GM20431 (cell line): ENCODE results near the gene AKAP6.

ENCODE experiments used
- in situ Hi-C: fragments of 300-500 bp; cut with MseI, MboI; formaldehyde crosslinking; loops from one replicate; pipeline ENCODE4 v1.15.0; 2020; ENCODE audit warnings: low sequenced_read_pairs; ENCODE audit not compliant: unreplicated experiment

The AKAP6 gene

DNA sequence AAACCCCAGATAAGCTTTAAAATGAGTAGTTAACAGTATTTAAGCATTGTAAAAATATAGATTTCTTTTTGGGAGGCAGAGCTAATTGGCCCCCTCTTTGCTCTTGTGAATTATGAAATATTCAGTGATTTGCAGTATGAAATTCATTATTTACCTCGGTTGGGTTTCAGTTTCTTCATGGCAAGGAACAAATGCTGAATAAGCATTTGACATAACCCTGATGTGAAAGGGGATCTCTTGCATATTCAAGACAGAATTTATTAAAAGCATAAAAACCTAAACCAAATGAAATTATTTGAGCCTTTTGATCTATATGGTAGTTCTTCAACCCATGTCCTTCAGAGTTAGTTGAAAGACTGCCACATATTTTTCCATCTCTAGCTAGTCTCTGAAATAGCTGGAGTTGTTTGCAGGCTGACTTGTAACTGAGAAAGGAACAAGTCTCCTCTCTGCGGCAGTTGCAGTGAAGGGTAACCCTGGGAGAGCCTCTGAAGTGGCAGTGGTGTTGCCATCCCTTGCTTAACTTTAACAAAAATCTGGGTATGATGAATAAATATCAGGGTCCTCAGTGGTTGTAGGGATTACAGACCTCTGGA lies 690 bp downstream of the AKAP6 start:
- in situ Hi-C loops = no loop called here

DNA sequence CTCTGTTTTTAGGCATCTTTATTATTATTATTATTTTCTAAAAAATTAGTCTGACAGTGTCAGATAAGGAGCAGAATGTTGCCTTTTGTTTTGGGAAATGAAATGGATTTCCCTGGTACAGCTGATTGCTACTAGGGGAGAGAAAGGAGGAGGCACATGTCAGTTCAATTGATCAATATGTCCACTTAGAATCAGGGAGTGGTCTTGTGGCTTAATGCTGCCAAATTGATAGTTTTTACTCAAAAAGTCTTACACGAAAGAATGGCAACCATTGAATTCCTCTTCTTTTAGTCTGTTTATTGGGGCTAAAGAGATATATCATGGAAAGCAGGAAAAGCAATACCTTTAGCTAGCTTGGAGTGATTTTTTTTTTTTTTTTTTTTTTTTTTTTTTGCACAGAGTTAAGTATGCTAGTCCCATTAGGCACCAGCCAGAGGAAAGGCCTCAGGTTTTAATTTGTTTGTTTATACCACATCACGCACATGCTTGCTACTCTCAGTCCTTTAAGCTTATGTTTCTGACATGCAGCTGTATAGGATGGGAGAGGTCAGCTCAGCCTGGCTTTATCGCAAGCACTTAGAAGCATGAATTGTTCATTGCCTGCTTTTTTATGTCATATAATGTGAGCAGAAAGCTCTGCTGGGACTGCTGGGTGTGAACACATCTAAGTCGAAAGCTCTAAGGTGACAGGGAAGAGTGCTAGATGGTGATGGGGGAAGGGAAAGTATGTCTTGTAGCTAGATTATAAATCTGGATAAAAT lies 1.4 kb downstream of the AKAP6 start:
- in situ Hi-C loops = no loop called here

DNA sequence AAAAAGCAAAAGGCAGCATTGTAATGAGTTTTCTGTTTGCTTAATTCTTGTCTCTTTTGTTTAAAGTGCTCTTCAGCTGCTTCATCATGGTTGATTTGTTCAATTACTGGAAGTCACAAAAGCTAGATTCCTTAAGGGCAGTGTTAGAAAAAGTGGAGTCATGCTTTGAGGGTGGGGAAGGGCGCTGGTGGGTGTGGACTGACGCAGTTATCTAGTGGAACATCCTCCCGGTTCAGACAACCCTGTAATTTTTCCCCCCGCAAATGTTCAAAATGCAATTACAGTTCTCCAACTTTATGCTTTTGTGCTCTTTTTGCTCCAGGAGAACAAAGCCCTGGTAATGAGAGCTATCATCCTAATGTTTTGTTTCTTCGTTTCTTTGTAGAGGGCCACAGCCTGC lies 2.1 kb downstream of the AKAP6 start:
- in situ Hi-C loops = no loop called here

DNA sequence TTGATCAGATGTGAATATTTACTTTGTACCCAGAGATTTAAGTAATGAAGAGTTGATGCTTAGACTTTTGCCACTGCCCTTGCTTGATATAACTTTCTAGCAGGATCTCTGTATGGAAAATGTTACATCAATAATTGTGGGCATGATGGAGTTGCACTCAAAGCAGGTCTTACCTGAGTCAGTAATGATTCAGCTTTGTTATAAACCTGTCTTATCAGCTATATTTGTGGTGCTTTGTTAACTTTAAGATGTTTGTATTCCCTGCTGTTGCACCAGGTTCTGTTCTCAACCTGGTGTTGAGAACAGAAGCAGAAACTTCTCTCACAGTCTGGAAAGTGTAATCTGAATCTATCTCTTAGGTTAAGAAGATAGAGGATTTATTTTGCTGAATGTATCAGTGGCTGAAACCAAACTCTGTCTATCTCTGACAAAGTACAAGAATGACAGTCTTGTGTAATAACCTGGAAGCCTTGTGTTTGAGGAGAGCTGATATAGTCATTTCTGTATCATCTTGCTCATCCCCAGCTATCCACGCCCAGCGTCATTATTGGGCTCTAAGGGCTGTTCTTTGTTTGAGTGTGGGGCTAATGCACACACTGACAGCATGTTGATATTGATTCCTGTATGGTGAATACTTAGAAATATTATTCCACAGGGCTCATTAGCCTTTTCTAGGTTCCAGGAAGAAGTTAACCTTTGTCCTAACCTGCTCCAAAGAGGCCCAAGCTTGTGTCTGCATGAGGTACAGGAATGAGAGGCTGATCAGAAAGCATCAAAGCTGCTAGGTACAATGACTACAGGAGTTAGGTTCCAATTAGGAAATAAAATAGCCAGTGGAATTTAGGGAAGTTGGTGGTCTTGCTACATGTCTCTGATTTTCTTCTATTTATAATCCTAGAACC lies 3.6 kb downstream of the AKAP6 start:
- in situ Hi-C loops = no loop called here

DNA sequence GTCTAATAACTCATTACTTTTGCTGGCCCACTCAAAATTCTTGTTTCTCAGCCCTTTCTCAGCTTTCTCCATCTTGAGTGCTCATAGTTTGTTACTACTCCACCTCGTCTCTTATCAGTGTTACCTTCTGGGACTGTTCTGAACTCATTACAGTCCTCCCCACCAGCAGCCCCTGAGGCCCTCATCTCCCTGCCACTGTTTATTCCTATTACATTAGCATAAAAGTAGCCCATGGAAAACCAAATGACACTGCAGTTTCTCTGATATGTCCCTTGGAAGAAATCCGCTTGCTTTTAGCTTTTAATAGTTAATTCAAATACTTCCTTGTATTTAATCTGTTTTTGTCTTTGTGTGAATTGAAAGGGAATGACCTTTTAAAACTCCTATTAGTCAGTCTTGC lies 7.6 kb downstream of the AKAP6 start:
- in situ Hi-C loops = no loop called here

DNA sequence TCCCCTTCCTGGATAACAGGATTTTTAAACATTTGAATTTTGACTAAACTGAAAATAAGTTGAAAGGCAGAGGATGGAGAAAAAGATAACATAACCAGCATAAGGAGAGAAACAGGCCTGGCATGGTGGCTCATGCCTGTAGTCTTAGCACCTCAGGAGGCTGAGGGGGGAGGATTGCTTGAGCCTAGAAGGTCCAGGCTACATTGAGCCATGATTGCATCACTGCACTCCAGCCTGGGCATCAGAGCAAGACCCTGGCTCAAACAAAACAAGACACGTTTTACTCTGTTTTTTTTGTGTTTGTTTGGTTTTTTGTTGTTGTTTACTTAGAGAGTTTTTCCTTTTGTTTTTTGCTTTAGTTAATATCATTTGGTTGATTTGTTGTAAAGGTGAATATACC lies 8.7 kb downstream of the AKAP6 start:
- in situ Hi-C loops = no loop called here

DNA sequence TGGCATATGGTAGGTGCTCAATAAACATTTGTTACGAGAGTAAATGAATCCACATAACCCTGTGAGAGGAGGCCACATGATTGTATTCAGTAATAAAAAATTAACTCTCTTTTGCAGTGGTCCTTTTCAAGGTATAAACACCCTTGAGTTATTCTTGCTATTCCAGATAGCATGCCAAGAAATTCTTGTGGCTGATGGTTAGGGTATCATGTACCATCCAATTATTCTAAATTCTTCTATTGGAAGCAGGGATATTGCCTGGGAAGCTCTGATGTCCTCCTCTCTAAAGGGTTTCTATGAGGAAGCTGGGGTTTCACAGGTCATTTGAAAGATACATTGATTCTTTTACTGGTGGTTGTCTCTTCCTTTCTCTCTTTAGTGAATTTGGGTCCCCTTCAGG lies 10.1 kb downstream of the AKAP6 start:
- in situ Hi-C loops = no loop called here

DNA sequence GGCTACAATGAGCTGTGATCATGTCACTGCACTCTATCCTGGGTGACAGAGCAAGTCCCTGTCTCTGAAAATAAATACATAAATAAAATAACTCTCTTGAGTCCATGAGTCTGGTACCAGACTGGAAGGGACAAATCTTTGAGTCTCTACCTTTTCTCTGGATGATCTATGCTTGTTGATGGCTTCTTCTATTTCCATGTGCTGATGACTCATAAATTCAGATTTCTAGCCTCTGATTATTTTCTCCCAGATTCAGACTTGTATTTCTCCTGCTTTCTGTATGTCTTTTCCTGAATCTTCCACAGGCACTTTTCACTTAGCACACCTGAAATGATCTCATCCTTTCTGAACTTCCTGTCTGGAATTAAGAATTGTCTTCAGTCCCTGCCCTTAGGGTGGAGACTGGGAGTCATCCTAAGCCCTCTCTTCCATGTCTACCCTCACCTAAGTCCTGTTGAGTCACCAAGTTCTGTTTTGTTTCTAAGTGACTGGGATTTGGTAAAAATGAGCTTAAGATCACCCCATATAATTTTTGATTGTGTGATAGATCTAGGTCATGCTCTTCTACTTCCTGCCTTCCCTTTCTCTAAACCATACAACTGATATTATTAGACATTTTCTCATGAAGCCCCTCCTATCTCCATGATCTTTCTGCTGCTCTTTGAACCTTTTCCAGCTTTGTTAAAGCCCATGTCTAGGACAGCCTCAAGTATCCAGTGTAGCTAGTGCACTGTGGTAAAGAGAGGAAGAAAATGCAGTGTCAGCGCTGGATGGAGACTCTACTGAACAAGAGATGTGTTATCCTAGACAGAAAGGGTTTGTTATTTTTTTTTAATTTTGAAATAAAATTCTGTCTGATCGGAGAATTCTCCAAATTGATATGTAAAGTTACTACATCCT lies 13.1 kb downstream of the AKAP6 start:
- in situ Hi-C loops = no loop called here

DNA sequence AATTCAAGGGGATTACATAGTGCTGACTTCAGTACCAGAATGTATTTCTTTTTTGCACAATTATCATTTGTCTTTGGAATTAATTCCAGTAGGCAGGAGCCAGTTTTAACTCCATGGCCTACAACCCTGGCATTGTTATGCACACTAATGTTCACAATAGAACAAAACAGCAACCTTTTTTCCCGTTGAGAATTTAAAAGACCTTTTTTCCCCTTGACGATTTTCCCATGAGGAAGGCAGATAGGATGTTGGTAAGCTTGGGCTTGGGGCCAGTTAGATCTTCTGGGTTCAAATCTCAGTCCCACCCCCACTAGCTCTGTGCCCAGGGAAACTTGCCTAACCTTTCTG lies 13.7 kb downstream of the AKAP6 start:
- in situ Hi-C loops = no loop called here

DNA sequence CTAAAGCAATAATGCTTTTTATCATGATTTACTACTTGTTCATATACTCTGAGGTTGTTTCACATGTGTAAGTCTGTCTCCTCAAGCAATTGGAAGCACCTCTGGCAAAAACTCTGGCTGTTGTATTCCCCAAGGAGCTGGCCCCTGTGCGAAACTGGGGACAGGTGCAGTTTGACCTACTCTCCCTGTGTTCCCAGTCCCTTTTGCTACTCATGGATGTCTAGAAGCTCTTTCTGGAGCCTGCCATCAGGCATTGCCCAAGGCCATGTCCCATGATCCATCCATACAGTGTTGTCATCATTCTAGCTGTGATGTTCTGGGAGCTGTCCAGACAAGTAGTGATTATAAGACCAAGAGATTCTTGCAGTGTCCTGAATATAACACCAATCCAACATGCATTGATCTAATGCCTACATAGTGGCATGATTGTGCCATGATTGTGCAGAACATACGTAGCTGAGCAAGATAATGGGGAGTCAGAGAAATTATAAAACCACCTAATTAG lies 14.9 kb downstream of the AKAP6 start:
- in situ Hi-C loops = no loop called here

DNA sequence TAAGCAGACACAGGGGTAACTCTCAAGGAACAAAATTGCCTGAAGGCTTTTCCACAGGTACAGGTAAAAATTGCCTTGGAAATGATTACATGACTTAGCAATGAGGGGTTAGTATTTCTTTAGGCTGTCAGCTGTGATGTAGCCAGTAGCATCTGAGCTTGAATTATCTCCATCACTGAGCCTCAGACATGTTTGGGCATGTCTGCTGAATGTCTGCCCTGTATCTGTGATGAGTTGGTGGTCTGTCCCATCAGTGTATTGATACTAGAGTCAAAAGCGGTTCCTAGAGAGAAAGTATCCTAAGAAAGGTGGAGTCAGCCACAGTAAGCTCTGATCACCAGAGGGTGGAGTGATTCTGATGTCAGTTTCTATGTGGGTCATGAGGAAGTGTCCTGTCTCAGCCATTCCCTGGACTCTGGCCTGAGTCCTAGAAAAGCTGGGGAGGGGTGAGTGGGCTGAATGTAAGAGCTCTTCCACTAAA lies 16.3 kb downstream of the AKAP6 start:
- in situ Hi-C loops = no loop called here

DNA sequence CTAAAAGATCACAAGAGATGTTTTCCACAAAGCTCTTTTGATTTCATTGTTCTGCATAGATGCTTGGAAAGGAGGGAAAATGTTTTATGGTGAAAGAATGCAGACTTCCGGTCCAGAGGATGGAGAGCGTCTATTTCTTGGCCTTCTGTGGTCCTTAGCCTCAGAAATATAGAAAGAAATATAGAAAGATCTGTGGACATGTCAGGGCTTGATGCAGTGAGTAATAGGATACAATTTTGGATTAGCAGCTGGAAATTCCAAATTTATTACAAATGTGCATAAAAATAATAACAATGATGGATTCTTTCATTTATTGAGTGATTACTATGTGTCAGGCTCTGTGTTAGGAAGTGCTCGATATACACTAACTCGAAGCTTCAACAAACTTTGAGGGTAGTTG lies 20.2 kb downstream of the AKAP6 start:
- in situ Hi-C loops = no loop called here

DNA sequence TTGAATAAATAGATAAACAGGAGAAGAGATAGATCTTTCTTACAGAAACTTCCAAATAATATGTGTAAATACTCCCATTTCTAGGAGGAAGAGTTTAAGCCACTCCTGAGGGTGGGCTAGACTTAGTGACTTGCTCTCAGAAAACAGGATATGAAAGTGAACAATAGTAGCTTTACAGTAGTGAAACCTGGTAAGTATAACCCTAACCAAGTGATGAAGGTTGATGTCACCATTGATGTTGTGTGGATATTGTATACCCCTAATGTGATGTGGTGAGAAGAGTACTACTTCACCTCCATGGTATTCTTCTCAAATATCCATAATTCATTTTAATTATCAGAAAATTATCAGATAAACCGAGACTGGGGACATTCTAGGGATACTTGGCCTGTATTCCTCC lies 20.9 kb downstream of the AKAP6 start:
- in situ Hi-C loops = no loop called here

DNA sequence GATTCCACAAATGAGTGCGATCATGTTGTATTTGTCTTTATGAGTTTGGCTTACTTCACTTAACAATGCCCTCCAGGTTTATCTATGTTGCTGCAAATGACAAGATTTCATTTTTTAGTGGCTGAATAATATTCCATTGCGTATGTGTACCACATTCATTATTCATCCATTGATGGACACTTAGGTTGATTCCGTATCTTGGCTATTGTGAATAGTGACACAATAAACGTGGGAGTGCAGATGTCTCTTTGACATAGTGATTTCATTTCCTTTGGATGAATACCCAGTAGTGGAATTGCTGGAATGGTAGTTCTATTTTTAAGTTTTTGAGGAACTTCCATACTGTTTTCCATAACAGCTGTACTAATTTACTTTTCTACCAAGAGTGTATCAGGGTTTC lies 23.5 kb downstream of the AKAP6 start:
- in situ Hi-C loops = no loop called here

DNA sequence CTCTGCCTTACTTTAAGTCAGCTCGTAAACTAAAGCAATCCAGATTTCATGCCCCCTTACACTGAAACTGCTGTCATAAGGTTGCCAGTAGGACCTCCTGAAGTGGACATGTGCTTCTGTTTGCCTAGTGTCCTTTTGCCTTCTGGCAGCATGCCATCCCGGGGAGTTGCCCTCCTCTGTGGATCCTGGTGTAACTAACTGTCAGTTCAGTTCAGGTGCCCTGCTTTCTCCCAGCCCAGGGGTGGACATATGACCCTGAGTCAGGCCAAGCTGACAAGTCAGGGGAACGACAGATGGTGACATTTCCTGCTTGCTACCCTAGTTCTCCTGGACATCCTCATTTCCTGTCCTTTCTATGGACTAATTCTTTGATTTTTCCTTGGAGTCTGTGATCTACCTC lies 25.6 kb downstream of the AKAP6 start:
- in situ Hi-C loops = no loop called here

DNA sequence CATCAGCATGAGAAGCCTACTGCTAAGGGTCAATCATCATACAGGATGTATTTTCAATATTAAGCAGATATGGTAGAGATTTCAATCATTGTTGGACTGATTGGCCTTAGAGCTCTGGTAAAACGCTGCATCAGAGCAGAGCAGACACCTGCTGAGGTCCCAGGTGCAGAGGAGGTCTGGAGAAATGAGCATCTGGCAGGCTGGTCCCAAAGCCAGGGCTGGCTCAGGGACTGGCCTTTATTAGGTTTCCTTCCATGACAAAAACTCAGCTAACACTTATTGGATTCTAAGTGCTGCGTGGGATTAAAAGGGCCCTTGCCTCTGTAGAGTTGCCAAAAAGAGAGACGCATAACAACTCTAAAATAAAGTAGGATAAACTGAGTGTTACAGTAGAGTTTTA lies 29.7 kb downstream of the AKAP6 start:
- in situ Hi-C loops = no loop called here

DNA sequence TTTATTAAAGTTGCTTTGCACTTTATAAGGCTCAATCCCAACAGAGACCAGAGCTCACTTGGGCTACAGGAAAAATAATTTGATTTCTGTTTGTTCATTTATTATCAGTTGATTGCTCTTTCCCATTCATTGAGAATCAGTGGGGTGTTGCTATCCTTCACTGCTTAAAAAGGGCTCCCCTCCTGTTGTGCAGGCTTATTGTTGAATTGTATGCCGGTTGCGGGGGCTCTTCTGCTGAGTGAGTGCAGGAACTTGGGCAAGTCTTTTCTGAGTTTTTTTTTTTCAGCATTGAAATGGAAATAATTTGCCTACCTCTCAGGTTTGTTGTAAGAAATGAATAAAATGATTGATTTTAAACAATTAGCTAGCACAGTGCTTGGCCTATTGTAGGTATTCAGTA lies 32.6 kb downstream of the AKAP6 start:
- in situ Hi-C loops = no loop called here

DNA sequence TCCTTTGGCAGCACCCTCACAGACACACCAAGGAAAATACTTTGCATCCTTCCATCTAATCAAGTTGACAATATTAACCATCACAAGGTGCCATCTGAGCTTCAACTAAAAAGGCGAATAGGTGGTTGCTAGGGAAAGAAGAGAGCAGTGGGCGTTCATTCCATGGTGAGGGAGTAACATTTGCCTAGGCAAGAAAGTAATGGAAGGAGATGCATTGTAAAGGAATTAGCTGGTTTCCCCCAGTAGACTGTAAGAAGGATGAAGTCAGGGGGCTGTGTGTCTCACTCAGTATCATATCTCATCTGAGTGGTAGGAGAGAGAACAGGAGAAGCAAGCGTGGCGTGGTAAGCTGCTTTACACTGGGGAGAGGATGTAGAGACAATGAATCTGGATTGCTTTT lies 34.7 kb downstream of the AKAP6 start:
- in situ Hi-C loops = no loop called here

DNA sequence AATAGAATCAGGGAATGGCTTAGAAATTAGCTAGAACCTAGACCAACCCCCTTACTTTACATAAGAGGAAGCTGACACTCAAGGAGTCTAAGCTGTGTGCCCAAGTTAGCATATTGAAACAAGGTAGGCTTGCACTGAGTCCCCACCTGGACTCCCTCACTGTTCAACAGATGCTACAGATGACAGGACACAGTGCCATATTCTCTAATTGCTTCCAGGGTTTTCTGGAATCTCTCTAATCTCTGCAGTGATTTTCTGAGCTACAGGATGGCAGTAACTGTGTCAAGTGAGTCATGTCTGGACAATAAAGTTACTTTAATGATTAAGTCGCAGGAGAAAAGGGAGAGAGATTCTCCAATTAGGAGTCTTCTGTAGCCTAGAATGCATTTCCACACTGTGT lies 35.8 kb downstream of the AKAP6 start:
- in situ Hi-C loops = no loop called here
